ENCODE results near the gene CCBE1. TPM values are rescaled to one million over a fixed set of nuclear protein-coding genes. Genes with fewer than 3 reads are reported as not detected.

Gene CCBE1
- total RNA-seq, 2 donors from 2014 or later: 1.6 to 1.8 TPM

GRCh38 chr18:59446012-59446411 is 251.2 kb downstream of the CCBE1 start:
- no peak for ATAC-seq (ENCODE audit: insufficient number of reproducible peaks, low FRiP score, low read depth)
- H3K27me3 ChIP-seq (replicated peaks; ENCODE audit: insufficient read depth): no peaks in the 10 kb centered on the region
- H3K4me3 ChIP-seq: no peak overlapping the region
- no peaks in the 10 kb centered on the region for H3K36me3 ChIP-seq
- no peaks in the 10 kb centered on the region for H3K9me3 ChIP-seq
- no peak for DNase-seq (ENCODE audit: low spot score)
- TF ChIP-seq, protein P1, sequence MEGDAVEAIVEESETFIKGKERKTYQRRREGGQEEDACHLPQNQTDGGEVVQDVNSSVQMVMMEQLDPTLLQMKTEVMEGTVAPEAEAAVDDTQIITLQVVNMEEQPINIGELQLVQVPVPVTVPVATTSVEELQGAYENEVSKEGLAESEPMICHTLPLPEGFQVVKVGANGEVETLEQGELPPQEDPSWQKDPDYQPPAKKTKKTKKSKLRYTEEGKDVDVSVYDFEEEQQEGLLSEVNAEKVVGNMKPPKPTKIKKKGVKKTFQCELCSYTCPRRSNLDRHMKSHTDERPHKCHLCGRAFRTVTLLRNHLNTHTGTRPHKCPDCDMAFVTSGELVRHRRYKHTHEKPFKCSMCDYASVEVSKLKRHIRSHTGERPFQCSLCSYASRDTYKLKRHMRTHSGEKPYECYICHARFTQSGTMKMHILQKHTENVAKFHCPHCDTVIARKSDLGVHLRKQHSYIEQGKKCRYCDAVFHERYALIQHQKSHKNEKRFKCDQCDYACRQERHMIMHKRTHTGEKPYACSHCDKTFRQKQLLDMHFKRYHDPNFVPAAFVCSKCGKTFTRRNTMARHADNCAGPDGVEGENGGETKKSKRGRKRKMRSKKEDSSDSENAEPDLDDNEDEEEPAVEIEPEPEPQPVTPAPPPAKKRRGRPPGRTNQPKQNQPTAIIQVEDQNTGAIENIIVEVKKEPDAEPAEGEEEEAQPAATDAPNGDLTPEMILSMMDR (IDR thresholded peaks at IDR 0.05): no peak
- no peak overlapping the region for H3K27ac ChIP-seq
- H3K4me1 ChIP-seq (ENCODE audit: control insufficient read depth in 1 of 2, low read depth in 2 of 2): no peaks in the 10 kb centered on the region

- Histone ChIP-seq H3K9me3 (no peaks in the 10 kb centered on the region), H3K27me3 (replicated peaks; ENCODE audit: insufficient read depth) (no peaks in the 10 kb centered on the region), H3K4me3 (no peak overlapping the region), H3K4me1 (ENCODE audit: control insufficient read depth in 1 of 2, low read depth in 2 of 2) (no peaks in the 10 kb centered on the region), H3K36me3 (no peaks in the 10 kb centered on the region), H3K27ac (no peak overlapping the region)
- ATAC-seq (ENCODE audit: insufficient number of reproducible peaks, low FRiP score, low read depth): no peak
- TF ChIP-seq, protein P1 (IDR thresholded peaks at IDR 0.05): no peak
- DNase-seq (ENCODE audit: low spot score): no peak
These were observed 259.2 kb downstream of the CCBE1 start for GRCh38 chr18:59437851-59438569.

DNA sequence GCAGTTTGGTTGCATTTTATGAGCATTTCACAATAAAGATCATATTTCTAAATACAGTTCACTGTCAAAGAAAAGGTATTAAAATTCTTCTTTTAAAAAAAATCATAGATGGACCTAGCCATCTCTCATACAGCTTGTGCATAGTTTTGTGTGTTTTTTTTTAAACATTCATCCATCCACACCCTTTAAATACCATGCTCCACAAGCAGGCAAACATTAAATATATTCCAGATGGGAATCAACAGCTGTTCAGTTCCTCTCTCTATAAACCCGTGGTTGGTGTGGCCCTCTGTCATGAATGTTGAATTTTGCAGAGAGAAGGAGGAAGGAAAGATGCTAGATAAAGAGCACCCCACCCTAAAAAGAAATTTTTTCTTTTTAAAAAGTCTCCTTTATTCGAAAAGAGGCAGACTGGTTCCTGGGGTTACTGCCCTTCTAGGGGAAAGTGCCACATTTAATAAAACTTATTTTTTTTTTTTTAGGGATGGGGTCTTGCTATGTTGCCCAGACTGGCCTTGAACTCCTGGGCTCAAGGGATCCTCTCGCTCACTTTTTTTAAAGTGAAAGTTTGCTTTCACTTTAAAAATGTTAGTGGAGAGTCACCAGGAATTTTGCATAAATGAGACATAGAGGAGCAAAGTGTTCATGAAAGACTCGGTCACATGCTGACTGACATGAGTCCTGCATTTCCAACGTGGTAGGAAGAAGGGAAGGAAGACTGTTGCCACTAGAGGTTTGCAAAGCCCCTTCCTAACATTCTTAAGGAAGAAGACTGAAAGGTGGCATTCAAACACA is 264.2 kb downstream of the CCBE1 start:
- H3K4me3 ChIP-seq: no peak overlapping the region
- H3K27me3 ChIP-seq (replicated peaks; ENCODE audit: insufficient read depth): no peaks in the 10 kb centered on the region
- DNase-seq (ENCODE audit: low spot score) (no peak), ATAC-seq (ENCODE audit: insufficient number of reproducible peaks, low FRiP score, low read depth) (no peak)
- H3K9me3 ChIP-seq: no peaks in the 10 kb centered on the region
- H3K27ac ChIP-seq: no peak overlapping the region
- no peaks in the 10 kb centered on the region for H3K4me1 ChIP-seq (ENCODE audit: control insufficient read depth in 1 of 2, low read depth in 2 of 2)
- no peaks in the 10 kb centered on the region for H3K36me3 ChIP-seq
- TF ChIP-seq, protein P1 (IDR thresholded peaks at IDR 0.05): no peak

DNA sequence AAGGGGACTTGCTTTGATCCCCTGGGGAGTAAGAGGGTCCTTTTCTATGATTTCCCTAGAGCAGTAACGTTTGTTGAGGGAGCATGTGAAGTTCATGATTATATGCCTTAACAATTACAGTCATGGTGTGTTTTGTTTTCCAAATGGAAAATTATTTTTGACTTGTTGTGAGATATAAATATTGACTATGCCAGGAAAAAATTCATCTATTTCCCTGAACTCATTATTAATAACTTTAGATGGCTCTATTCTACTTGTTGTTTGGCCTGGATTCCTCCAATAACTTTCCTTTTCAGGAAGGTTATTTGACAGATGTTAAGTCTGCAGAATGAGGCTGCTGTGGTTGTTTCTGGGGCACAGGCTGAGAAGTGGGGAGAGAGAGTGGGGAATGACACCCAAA is 266.1 kb downstream of the CCBE1 start:
- Histone ChIP-seq H3K4me1 (ENCODE audit: control insufficient read depth in 1 of 2, low read depth in 2 of 2) (no peaks in the 10 kb centered on the region), H3K27ac (no peak overlapping the region), H3K36me3 (no peaks in the 10 kb centered on the region), H3K27me3 (replicated peaks; ENCODE audit: insufficient read depth) (no peaks in the 10 kb centered on the region), H3K4me3 (no peak overlapping the region), H3K9me3 (no peaks in the 10 kb centered on the region)
- no peak for ATAC-seq (ENCODE audit: insufficient number of reproducible peaks, low FRiP score, low read depth)
- TF ChIP-seq, protein P1 (IDR thresholded peaks at IDR 0.05): no peak
- DNase-seq (ENCODE audit: low spot score): no peak

GRCh38 chr18:59429608-59430007 is 267.6 kb downstream of the CCBE1 start:
- DNase-seq (ENCODE audit: low spot score): no peak
- no peaks in the 10 kb centered on the region for H3K27me3 ChIP-seq (replicated peaks; ENCODE audit: insufficient read depth)

More at GRCh38 chr18:59429608-59430007, 267.6 kb downstream of the CCBE1 start:
- no peaks in the 10 kb centered on the region for H3K4me1 ChIP-seq (ENCODE audit: control insufficient read depth in 1 of 2, low read depth in 2 of 2)
- ATAC-seq (ENCODE audit: insufficient number of reproducible peaks, low FRiP score, low read depth): no peak
- no peak overlapping the region for H3K27ac ChIP-seq
- H3K4me3 ChIP-seq: no peak overlapping the region
- H3K36me3 ChIP-seq: no peaks in the 10 kb centered on the region
- TF ChIP-seq, protein P1 (IDR thresholded peaks at IDR 0.05): no peak
- H3K9me3 ChIP-seq: no peaks in the 10 kb centered on the region

Data from thoracic aorta (tissue), 2 donors.